GM21423 (cell line): ENCODE data around the gene KRT5.
"Not testable (repeated sequence)": the region's sequence is repeated elsewhere in the genome, so short reads cannot be mapped to it uniquely, and the experiment has no call there.

Source experiments
- ATAC-seq: cut with Tn5 transposase; IDR thresholded peaks from one replicate; pipeline ENCODE4 v1.9.1; 2021; ENCODE audit warnings: mild to moderate bottlenecking, moderate library complexity; ENCODE audit not compliant: unreplicated experiment

The KRT5 gene

DNA sequence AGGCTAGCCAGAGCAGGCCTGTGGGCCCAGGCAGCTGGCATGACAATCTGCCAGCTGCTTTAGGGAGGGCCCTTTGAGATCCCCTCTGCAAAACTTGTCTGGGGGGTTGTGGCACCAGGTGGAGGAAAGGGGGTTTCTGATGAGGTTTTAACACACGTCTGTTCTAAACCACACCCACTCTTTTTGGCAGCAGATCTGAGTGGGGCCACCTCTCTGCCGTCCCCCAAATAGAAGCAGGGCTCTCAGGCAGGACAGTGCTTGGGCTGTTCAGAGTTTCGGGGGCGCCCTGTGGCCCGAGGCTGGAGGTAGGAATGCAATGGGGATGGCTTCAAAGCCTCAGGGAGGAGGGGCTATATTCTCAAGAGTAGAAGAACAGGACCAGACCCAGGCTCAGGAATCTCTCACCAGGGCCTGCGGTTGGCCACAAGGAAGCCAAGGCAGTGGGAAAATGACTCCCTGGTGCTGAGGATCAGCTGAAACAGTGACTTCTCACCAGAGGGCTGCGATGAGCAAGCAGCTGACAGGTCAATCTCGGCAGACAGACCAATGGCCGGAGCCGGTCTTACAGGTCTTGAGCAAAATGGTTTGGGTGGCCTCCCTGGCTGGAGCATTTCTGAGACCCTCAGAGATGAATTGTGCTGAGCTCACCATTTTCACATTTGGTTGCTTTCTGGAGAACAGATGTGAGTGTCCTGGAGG is 1.5 kb upstream of the KRT5 start:
- no peak for ATAC-seq

DNA sequence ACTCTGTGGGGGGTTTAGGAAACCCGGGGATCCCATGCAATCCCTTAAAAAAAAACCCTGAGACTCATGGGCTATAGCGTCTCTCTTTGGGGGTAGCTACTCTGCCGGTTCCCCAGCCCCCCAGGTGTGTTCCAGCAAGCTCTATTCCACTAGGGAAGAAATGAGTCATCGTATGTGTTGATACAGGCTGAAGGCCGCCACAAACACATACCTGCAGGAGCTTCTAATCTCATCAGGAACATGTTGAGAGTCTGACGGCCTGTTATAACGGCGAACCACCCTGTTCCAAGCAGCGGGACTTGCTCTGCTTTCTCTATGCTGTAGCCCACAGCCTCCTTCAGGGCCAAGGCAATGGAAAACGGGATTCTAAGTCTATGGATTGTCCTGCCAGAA is 977 bp upstream of the KRT5 start:
- no peak for ATAC-seq

DNA sequence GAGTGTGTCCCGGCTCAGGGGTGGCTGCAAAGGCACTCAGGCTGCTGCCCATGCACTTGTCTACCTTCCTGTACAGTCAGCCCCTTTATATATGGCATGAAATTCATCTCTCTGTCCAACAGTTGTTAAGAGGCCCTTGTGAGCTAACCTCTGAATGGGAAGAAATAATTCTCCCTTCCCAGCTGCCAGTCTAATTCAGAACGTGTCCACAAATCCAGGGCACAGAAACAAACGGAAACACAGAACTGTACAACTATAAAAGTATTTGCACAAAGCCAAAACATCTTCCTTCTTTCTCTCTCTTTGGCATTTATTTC is 849 bp downstream of the KRT5 start:
- no peak for ATAC-seq

DNA sequence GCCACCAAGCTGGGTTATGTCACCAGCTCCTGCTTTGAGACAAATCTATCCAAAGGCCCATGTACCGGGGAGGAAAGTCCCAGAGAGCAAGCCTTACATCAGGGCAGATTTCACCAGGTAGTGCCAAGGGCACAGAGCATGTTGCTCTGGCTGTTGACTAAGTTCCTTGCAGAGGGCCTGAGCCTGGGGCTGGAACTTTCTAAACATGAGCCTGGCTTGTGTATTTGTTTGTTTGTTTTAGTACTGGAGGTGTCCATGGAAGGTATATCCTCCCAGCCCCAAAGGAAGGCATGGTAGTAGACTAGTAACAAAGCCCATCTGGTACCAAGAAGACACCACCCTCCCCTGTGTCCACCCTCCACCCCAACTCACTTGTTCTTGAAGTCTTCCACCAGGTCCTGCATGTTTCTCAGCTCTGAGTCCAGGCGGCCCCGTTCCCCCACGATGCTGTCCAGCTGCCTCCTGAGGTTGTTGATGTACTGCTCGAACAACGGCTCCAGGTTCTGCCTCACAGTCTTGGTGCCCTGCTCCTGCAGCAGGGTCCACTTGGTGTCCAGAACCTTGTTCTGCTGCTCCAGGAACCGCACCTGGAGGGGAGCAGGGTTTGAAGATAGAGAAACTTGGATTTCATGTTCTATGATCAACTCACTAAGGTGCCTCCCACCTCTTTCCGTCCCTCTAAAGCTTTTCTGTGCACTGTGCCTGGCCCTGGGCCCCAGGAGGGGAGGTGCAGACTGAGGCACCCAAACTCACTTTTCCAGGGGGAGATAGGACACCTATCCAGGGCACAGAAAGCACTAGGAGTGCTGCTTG is 1.4 kb downstream of the KRT5 start:
- ATAC-seq, result no peak

DNA sequence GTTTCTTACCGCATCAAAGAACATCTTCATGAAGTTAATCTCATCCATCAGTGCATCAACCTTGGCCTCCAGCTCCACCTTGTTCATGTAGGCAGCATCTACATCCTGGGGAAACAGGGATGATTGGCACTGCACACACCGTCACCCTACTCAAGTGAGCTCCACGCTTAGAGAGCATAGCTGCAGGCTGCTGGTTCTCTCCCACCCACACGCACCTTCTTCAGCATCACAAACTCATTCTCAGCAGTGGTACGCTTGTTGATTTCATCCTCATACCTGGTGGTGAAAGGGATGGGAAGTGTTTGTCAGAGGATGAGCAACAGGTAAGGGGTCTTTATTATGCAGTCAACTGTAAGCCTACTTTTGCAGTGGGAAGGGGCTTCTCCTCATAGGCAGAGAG is 2.3 kb downstream of the KRT5 start:
- ATAC-seq, result no peak

DNA sequence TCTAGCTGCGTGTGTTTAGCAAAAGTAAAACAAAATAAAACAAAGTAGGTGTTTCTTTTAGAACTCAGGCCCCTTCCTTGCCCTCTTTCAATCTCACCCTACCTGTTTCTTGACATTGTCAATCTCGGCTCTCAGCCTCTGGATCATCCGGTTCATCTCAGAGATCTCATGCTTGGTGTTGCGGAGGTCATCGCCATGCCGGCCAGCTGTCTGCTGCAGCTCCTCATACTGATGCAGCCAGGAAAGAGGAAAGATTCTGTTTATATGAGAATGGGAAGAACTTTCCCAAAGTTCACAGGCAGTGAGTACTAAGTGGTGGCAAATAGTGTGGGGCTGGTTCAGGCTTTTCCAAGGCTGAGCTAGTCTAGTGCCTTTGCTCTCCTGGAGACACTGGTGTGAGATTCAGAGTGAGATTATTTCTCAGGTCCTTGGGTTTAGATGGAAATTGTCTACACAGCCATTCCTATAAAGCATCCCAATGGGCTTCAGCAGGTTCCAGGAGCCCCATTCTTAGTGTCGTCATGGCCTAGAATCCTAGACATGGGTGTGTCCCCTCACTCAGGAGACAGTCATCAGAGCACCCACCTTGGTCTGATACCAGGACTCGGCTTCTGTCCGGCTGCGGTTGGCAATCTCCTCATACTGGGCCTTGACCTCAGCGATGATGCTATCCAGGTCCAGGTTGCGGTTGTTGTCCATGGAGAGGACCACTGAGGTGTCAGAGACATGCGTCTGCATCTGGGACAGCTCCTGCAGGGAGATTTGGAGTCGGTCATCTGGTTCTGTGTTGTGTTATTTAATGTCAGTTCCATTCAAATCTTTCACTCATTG is 3.0 kb downstream of the KRT5 start:
- no peak for ATAC-seq

- no peak for ATAC-seq
These were observed 4.0 kb downstream of the KRT5 start for GRCh38 chr12:52515927-52516831.

GRCh38 chr12:52515319-52515646 is 4.9 kb downstream of the KRT5 start:
- ATAC-seq, result no peak

DNA sequence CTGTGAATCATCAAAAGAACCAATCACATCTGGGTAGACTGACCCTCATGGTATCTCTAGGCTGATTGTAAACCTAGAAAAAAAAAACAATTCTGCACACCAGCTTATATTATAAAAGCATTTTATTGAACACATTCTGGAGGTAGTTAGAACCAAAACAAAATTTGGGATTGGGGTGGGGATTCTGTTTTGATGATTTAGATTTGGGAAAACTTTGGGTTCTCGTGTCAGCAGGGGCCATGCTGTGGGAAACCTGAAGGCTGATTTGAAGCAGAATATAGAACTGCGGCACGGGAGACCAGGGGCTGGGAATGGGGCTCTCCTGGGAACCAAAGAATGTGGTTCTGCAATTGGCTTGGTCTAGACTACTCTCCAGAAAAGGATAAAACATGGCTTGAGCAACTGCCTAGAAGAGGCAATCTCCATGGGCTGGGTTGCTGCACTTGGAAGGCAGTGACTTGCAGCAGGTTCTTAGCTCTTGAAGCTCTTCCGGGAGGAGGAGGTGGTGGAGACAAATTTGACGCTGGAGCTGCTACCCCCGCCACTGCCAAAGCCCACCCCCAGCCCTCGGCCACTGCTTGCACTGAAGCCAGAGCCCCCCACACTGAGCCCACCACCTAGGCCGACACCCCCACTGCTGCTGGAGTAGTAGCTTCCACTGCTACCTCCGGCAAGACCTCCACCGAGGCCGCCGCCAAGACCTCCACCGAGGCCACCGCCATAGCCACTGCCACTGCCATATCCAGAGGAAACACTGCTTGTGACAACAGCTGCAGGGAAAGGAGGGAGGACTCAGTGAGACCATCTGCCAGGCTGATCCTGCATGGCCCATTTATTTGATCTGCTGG is 5.5 kb downstream of the KRT5 start:
- ATAC-seq, result no peak

- no peak for ATAC-seq
These were observed 6.5 kb downstream of the KRT5 start for GRCh38 chr12:52513736-52514135.

DNA sequence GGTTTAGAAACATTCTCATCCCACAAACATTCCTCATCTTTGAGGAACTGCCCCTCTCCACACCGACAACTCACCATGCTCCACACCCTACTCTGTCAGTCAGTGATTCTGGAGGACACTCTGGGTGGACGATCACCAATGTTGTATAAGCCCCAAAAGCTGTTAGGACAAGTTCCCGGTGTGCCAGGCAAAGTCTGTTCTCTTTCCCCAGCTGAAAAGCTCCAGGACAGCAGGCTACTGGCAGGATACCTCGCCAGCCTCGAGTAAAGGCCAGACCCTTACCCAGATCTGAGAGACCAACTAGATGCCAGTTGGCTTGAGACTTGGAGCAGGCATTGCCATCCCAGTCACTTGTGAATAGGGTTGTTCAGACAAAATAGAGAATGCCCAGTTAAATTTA is 12.0 kb downstream of the KRT5 start:
- no peak for ATAC-seq

GRCh38 chr12:52506858-52507715 is 13.1 kb downstream of the KRT5 start:
- ATAC-seq, result no peak

DNA sequence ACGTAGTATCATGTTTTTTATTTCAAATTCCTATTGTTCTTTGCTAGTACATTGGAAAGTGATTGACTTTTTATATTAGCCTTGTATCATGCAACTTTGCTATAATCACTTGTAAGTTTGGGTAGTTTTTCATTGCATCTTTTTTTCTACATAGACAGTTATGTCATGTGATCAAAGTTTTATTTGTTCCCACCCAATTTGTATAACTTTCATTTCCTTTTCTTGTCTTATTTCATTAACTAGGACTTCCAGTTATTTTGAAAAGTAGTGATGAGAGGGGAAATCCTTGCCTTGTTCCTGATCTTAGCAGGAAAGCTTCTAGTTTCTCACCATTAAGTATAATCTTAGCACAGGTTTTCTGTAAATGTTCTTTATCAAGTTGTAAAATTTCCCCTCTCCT is 17.3 kb downstream of the KRT5 start:
- no peak for ATAC-seq

- no peak for ATAC-seq
These were observed 18.7 kb downstream of the KRT5 start for GRCh38 chr12:52501490-52501889.

DNA sequence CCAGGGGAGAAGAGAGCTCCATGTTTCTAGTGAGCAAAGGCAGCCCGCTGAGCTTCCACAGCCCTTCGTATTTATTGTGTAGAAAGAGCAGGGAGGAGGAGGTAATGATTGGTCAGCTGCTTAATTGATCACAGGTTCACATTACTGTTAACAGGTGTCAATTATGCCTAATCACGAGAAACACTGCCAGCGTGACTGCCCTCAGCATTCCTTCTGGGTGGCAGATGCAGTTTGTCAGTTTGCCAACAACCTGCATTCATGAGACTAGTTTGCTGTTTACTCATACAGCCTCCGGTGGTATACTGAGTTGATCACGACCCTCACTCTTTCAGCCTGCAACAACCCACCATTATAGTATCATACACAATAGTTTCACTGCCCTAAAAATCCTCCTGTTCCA is 19.6 kb downstream of the KRT5 start:
- ATAC-seq, result not testable (repeated sequence)

- no peak for ATAC-seq
These were observed 20.2 kb downstream of the KRT5 start for GRCh38 chr12:52499806-52500560.

GRCh38 chr12:52498946-52499345 is 21.2 kb downstream of the KRT5 start:
- no peak for ATAC-seq

DNA sequence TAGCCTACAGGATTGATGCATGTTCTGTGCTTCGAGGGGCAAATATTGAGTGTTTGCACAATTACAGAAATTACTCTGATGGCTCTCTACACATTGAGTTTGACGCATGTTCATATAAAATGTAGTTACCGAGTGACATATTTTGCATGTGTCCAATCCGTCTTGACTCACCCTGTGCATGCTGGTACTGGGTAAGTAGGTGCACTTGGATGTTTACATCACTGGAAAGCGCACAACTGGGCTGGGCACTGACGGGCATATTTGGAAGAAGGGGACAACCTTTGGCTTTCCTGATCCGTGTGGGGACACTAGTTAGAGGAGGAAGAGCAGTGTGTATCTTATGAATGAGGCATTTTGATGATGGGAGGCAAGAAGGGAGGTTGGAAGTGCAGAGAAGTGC is 22.2 kb downstream of the KRT5 start:
- ATAC-seq, result no peak
